ENCODE measurements around the gene GLMP. TPM values are rescaled to one million over a fixed set of nuclear protein-coding genes. Genes with fewer than 3 reads are reported as not detected.
A peak's percentile ranks its signal among the peaks of the same experiment; 100 is the strongest.
"Not testable (repeated sequence)": the region's sequence is repeated elsewhere in the genome, so short reads cannot be mapped to it uniquely, and the experiment has no call there.

The GLMP gene
- total and polyA plus RNA-seq, 12 donors, result 49.8 to 209 (median 139) TPM

DNA sequence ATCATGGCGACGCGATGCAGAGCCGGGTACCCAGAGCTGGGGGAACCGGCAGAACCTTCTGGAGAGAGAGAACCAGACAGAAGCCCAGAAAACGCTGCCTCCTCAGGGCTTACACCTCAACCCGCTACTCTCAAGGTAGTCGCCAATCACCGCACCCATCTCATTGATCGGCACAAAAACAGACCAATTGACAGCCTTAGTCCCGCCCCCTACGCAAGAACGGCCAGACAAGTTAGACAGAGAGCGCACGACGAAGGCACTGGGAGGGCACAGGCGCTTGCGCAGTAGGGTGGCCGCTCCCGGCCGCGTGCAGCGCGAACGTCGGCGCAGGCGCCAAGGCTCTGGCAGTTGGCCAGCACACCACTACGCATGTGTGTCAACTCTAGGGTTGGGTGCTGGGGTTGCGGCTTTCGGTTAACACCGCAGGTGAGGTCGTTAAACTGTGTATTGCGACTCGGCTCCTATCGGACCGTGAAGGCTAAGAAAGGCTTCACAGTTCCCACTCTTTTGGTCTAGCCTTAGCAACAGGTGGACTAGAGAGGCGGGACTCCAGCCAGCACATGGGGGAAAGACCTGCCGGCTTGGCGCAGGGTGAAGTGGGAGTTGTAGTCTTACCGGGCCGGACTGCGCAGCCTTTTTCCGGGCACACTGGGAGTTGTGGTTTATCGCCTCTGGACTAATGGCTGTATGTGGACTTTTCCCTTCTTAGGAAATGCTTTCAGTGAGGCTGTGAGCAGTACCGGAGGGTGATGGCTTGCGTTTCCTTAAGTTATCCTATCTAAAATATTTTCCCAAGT lies 42.9 kb upstream of the GLMP start, which contains the start of the genes CCT3 and TSACC:
TSS of gene CCT3 (minus strand) at position 113 of the 797 bp plus-strand sequence. CDS start at position 5, 108 bp downstream.
TSS of gene TSACC (plus strand) at position 347 of the 797 bp plus-strand sequence. CDS start 1,232 bp downstream, outside the sequence.
- peak; percentile 99 to 100 (median 99) for DNase-seq
- Histone ChIP-seq H3K4me3 (peak within 1 kb of the TSS; percentile 62 to 95 (median 86)), H3K4me1 (replicated peaks in 1 of 2) (peaks cover 15 to 22% of the 10 kb centered on the region in 2 donors), H3K9me3 (replicated peaks in 1 of 3) (no peaks in the 10 kb centered on the region), H3K27me3 (no peaks in the 10 kb centered on the region), H3K36me3 (replicated peaks in 1 of 2) (peaks cover 0 to 24% of the 10 kb centered on the region in 2 donors), H3K27ac (peak within 1 kb of the TSS; percentile 43 to 93 (median 79))
- 0 to 1% (median 1%) methylated on average over 16 to 47 of the region's 47 CpGs for WGBS, 4 donors
- intact Hi-C loops (cut with DNase I), result no loop called here
- TF ChIP-seq, protein P1, sequence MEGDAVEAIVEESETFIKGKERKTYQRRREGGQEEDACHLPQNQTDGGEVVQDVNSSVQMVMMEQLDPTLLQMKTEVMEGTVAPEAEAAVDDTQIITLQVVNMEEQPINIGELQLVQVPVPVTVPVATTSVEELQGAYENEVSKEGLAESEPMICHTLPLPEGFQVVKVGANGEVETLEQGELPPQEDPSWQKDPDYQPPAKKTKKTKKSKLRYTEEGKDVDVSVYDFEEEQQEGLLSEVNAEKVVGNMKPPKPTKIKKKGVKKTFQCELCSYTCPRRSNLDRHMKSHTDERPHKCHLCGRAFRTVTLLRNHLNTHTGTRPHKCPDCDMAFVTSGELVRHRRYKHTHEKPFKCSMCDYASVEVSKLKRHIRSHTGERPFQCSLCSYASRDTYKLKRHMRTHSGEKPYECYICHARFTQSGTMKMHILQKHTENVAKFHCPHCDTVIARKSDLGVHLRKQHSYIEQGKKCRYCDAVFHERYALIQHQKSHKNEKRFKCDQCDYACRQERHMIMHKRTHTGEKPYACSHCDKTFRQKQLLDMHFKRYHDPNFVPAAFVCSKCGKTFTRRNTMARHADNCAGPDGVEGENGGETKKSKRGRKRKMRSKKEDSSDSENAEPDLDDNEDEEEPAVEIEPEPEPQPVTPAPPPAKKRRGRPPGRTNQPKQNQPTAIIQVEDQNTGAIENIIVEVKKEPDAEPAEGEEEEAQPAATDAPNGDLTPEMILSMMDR (IDR thresholded peaks at IDR 0.05), result no peak
- TF ChIP-seq POLR2A (IDR thresholded peaks at IDR 0.05), result peak; percentile 54 to 86

DNA sequence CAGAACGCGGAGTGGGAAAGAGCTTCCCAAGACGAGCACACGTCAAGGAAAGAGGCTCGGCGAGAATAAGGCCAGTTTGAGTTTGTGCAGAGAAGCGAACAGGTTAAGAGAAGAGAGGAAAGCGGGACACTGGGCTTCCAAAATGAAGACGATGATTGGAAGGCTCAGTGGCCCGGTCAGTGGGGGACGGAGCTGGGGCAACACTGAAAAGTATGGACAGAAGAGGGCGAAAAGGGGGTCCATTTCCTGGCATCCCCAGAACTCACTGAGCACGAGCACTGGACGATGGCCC lies 42.4 kb upstream of the GLMP start:
- Histone ChIP-seq H3K4me1 (replicated peaks in 1 of 2) (peaks cover 15 to 22% of the 10 kb centered on the region in 2 donors), H3K36me3 (replicated peaks in 1 of 2) (peaks cover 0 to 30% of the 10 kb centered on the region in 2 donors), H3K9me3 (replicated peaks in 1 of 3) (no peaks in the 10 kb centered on the region), H3K27me3 (no peaks in the 10 kb centered on the region), H3K27ac (peak overlapping the region in 4 of 5 donors; percentile 76 to 85 (median 82)), H3K4me3 (peak overlapping the region; percentile 60 to 95 (median 86))
- TF ChIP-seq POLR2A (IDR thresholded peaks at IDR 0.05), result no peak
- TF ChIP-seq, protein P1 (IDR thresholded peaks at IDR 0.05), result no peak
- 0 to 1% (median 0%) methylated on average over 12 to 14 of the region's 14 CpGs for WGBS, 4 donors
- DNase-seq, result no peak
- intact Hi-C loops (cut with DNase I), result no loop called here

DNA sequence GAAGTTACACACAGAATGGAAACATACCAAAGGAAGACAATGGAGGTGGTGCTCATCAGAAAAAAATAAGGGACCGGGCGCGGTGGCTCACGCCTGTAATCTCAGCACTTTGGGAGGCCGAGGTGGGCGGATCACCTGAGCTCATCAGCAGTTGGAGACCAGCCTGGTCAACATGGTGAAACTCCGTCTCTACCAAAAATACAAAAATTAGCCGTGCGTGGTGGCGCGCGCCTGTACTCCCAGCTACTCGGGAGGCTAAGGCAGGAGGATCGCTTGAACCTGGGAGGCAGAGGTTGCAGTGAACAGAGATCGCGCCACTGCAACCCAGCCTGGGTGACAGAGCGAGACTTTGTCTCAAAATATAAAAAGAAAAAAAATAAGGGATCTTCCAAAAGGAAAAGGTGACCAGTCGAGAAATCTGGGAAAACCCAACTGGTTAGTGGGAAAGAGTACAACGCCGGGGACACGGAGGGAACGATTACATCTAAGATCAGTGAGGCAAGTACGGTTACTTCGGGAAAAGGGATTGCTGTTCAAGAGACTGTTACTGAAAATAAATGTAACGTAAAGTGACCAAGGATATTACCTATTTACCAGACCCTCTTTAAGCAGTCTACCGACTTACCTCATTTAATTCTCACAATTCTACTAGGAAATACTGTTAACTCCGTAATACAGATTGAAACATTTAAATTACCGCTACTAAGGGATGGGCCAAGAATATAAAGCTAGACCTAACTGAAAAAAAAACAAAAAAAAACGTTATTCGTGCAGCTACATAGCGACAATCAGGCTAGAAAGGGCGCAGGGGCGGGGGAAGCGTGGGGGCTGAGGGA lies 41.8 kb upstream of the GLMP start:
- intact Hi-C loops (cut with DNase I), result no loop called here
- TF ChIP-seq, protein P1 (IDR thresholded peaks at IDR 0.05), result no peak
- no peak for TF ChIP-seq POLR2A (IDR thresholded peaks at IDR 0.05)
- peak in 2 of 7 donors; percentile 17 to 62 for DNase-seq
- 32 to 43% (median 36%) methylated on average over 34 of the region's 34 CpGs for WGBS, 4 donors
- H3K27ac ChIP-seq, result peak overlapping the region in 4 of 5 donors; percentile 76 to 85 (median 82)
- peak overlapping the region; percentile 60 to 95 (median 86) for H3K4me3 ChIP-seq
- peaks cover 15 to 22% of the 10 kb centered on the region in 2 donors for H3K4me1 ChIP-seq (replicated peaks in 1 of 2)
- H3K9me3 ChIP-seq (replicated peaks in 1 of 3), result no peaks in the 10 kb centered on the region
- H3K27me3 ChIP-seq, result no peaks in the 10 kb centered on the region
- peaks cover 0 to 35% of the 10 kb centered on the region in 2 donors for H3K36me3 ChIP-seq (replicated peaks in 1 of 2)

DNA sequence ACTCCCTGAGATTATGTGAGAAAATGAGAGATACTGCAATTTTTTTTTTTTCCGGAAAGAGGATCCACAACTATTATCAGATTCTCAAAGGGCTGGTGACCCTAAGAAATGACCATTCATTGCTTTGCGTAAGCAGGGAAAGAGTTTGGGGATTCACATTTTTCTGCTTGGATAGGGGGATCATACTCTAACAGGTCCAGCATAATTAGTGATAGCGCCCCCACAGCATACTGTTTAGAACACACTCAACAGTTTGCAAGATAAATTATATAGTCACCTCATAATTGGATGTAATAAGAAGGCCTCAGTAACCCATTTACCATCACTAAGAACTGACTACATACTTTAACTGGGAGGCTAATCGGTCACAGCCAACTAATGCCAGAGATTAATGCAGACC lies 40.8 kb upstream of the GLMP start:
- TF ChIP-seq, protein P1 (IDR thresholded peaks at IDR 0.05), result no peak
- TF ChIP-seq POLR2A (IDR thresholded peaks at IDR 0.05), result no peak
- Histone ChIP-seq H3K4me1 (replicated peaks in 1 of 2) (peaks cover 15 to 22% of the 10 kb centered on the region in 2 donors), H3K27ac (no peak overlapping the region), H3K9me3 (replicated peaks in 1 of 3) (no peaks in the 10 kb centered on the region), H3K27me3 (no peaks in the 10 kb centered on the region), H3K4me3 (peak overlapping the region in 1 of 4 donors; percentile 82), H3K36me3 (replicated peaks in 1 of 2) (peaks cover 0 to 46% of the 10 kb centered on the region in 2 donors)
- intact Hi-C loops (cut with DNase I), result no loop called here
- no peak for DNase-seq
- 69 to 77% (median 73%) methylated on average over 4 of the region's 4 CpGs for WGBS, 4 donors

DNA sequence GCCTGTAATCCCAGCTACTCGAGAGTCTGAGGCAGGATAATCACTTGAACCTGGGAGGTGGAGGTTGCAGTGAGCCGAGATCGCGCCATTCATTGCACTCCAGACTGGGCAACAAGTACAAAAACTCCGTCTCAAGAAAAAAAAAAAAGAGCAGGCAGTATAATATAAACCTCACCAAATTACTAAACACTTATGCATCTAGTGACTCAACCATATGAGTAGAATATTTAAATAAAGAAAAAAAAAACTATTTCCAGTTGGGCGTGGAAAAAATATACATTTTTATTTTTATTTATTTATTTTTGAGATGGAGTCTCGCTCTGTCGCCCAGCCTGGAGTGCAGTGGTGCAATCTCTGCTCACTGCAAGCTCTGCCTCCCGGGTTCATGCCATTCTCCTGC lies 27.7 kb upstream of the GLMP start:
- 92 to 97% (median 93%) methylated on average over 9 of the region's 9 CpGs for WGBS, 4 donors
- intact Hi-C loops (cut with DNase I); H3K27ac ChIP-seq; H3K4me3 ChIP-seq; DNase-seq; H3K9me3 ChIP-seq (replicated peaks in 1 of 3); H3K4me1 ChIP-seq (replicated peaks in 1 of 2); H3K27me3 ChIP-seq: not testable (repeated sequence)
- H3K36me3 ChIP-seq (replicated peaks in 1 of 2), result peaks cover 0 to 80% of the 10 kb centered on the region in 2 donors
